ENCODE measurements around the gene PPFIA3. TPM values are rescaled to one million over a fixed set of nuclear protein-coding genes. Genes with fewer than 3 reads are reported as not detected.

The PPFIA3 gene
- total RNA-seq, 1 experiment from 2014 or later: 5.4 TPM

DNA sequence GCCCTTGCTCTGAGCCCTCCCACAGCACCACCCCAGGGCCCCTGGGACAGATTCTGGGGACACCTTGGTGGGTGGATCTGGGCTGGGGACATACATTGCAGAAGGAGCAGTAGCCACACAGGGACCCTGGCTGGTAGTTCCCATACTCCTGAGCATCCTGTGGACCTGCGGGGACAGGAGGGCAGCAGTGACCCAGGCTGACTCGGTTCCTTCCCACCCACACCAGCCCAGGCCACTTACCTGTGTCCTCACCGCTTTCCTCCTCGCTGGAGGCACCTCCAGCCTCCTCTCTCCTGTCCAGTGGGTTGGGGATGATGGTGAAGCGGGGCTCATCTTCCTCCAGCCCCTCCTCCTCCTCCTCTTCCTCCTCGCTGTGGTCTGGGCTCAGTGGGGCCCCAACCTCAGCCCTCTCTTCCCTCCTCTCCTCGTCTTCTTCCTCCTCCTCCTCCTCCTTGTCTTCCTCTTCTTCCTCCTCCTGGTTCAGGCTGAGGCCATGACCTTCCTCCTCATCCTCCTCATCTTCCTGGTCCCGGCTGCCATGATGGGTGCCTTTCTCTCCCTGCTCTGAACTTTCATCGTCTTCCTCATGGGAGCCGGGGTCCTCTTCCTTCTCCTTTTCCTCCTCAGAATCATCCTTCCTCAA, 33.9 kb downstream of the PPFIA3 start:
- no peak overlapping the region for H3K9ac ChIP-seq (ENCODE audit: low read length)
- no peak overlapping the region for H3K27ac ChIP-seq (ENCODE audit: low read length)
- H3K4me2 ChIP-seq (ENCODE audit: low read depth, low read length, poor library complexity, severe bottlenecking): no peak overlapping the region
- H4K20me1 ChIP-seq (ENCODE audit: insufficient read depth, low read depth, low read length): no peaks in the 10 kb centered on the region
- DNase-seq: no peak
- no peaks in the 10 kb centered on the region for H3K27me3 ChIP-seq (ENCODE audit: low read length)
- no peak overlapping the region for H2AFZ ChIP-seq (ENCODE audit: low read length)
- no peaks in the 10 kb centered on the region for H3K79me2 ChIP-seq (ENCODE audit: low read length)
- peaks cover 11% of the 10 kb centered on the region for H3K4me1 ChIP-seq (ENCODE audit: low read length)
- no peaks in the 10 kb centered on the region for H3K36me3 ChIP-seq (ENCODE audit: insufficient read depth, low read length)
- no peaks in the 10 kb centered on the region for H3K9me2 ChIP-seq (replicated peaks; ENCODE audit: insufficient read depth, low read length)
- H3K9me3 ChIP-seq (ENCODE audit: low read length): no peaks in the 10 kb centered on the region
- H3K4me3 ChIP-seq (ENCODE audit: low read length): no peak overlapping the region

DNA sequence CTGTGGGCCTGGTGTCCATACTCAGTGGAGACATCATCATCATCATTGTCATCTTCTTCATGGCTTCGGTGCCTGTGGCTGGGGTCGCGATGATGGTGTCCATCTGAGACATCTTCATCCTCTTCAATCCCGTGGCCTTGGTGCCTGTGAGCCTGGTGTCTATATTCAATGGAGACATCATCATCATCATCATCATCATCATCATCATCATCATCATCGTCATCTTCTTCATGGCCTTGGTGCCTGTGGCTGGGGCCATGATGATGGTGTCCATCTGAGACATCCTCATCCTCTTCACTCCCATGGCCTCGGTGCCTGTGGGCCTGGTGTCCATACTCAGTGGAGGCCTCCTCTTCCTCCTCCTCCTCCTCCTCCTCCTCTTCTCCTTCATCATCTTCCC, 34.9 kb downstream of the PPFIA3 start:
- no peak overlapping the region for H3K9ac ChIP-seq (ENCODE audit: low read length)
- H3K27me3 ChIP-seq (ENCODE audit: low read length): no peaks in the 10 kb centered on the region
- no peak overlapping the region for H2AFZ ChIP-seq (ENCODE audit: low read length)
- H3K79me2 ChIP-seq (ENCODE audit: low read length): no peaks in the 10 kb centered on the region
- H3K4me3 ChIP-seq (ENCODE audit: low read length): no peak overlapping the region
- H3K4me1 ChIP-seq (ENCODE audit: low read length): peaks cover 11% of the 10 kb centered on the region
- H3K27ac ChIP-seq (ENCODE audit: low read length): no peak overlapping the region
- H3K4me2 ChIP-seq (ENCODE audit: low read depth, low read length, poor library complexity, severe bottlenecking): no peak overlapping the region
- H4K20me1 ChIP-seq (ENCODE audit: insufficient read depth, low read depth, low read length): no peaks in the 10 kb centered on the region
- H3K9me2 ChIP-seq (replicated peaks; ENCODE audit: insufficient read depth, low read length): no peaks in the 10 kb centered on the region
- H3K36me3 ChIP-seq (ENCODE audit: insufficient read depth, low read length): no peaks in the 10 kb centered on the region
- DNase-seq: no peak
- H3K9me3 ChIP-seq (ENCODE audit: low read length): no peaks in the 10 kb centered on the region

GRCh38 chr19:49155005-49155819, 35.9 kb downstream of the PPFIA3 start, which contains the start of gene HRC:
HRC (minus strand) TSS chr19:49155396; CDS start chr19:49155237, 159 bp downstream.
- Histone ChIP-seq H3K4me1 (ENCODE audit: low read length) (peaks cover 5% of the 10 kb centered on the region), H3K4me2 (ENCODE audit: low read depth, low read length, poor library complexity, severe bottlenecking) (no peak within 1 kb of the TSS), H3K9me2 (replicated peaks; ENCODE audit: insufficient read depth, low read length) (no peaks in the 10 kb centered on the region), H3K9ac (ENCODE audit: low read length) (no peak within 1 kb of the TSS), H3K4me3 (ENCODE audit: low read length) (no peak within 1 kb of the TSS), H3K9me3 (ENCODE audit: low read length) (no peaks in the 10 kb centered on the region), H2AFZ (ENCODE audit: low read length) (no peak within 1 kb of the TSS), H3K27ac (ENCODE audit: low read length) (no peak within 1 kb of the TSS), H3K79me2 (ENCODE audit: low read length) (no peaks in the 10 kb centered on the region), H4K20me1 (ENCODE audit: insufficient read depth, low read depth, low read length) (no peaks in the 10 kb centered on the region), H3K36me3 (ENCODE audit: insufficient read depth, low read length) (no peaks in the 10 kb centered on the region), H3K27me3 (ENCODE audit: low read length) (0 out of 2 replicates have a peak, but pooled peaks cover 2% of the 10 kb centered on the region)
- DNase-seq: no peak

DNA sequence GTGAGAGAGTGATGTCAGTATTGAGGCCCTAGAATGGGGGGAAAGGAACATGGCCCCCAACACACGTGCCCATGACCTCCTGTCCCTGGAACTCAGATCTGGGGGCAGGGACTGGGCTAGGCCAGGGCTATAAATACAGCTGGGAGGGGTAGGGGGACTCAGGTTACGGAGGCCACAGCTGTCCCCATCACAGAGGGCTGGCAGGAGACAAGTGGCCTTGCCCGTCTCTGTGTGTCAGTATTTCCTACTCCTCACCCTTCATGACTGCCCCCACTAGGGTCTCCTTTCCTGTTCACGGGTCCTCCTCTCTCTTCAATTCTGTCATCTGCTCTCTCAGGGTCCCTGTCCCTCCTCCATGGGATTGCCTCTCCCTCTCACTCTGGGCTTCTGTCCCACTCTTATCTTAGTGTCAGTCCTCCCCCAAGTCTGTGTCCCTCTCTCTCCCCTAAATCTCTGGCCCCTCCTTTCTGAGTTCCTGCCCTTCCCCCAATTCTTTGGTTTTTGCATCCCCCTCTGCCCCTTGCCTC, 36.5 kb downstream of the PPFIA3 start:
- H3K9me2 ChIP-seq (replicated peaks; ENCODE audit: insufficient read depth, low read length): no peaks in the 10 kb centered on the region
- no peaks in the 10 kb centered on the region for H3K4me1 ChIP-seq (ENCODE audit: low read length)
- H3K4me3 ChIP-seq (ENCODE audit: low read length): no peak overlapping the region
- no peak overlapping the region for H3K9ac ChIP-seq (ENCODE audit: low read length)
- H3K27ac ChIP-seq (ENCODE audit: low read length): no peak overlapping the region
- no peaks in the 10 kb centered on the region for H4K20me1 ChIP-seq (ENCODE audit: insufficient read depth, low read depth, low read length)
- no peak overlapping the region for H3K4me2 ChIP-seq (ENCODE audit: low read depth, low read length, poor library complexity, severe bottlenecking)
- no peaks in the 10 kb centered on the region for H3K9me3 ChIP-seq (ENCODE audit: low read length)
- DNase-seq: no peak
- H3K36me3 ChIP-seq (ENCODE audit: insufficient read depth, low read length): no peaks in the 10 kb centered on the region
- no peaks in the 10 kb centered on the region for H3K79me2 ChIP-seq (ENCODE audit: low read length)
- H3K27me3 ChIP-seq (ENCODE audit: low read length): 0 out of 2 replicates have a peak, but pooled peaks cover 2% of the 10 kb centered on the region
- H2AFZ ChIP-seq (ENCODE audit: low read length): no peak overlapping the region

DNA sequence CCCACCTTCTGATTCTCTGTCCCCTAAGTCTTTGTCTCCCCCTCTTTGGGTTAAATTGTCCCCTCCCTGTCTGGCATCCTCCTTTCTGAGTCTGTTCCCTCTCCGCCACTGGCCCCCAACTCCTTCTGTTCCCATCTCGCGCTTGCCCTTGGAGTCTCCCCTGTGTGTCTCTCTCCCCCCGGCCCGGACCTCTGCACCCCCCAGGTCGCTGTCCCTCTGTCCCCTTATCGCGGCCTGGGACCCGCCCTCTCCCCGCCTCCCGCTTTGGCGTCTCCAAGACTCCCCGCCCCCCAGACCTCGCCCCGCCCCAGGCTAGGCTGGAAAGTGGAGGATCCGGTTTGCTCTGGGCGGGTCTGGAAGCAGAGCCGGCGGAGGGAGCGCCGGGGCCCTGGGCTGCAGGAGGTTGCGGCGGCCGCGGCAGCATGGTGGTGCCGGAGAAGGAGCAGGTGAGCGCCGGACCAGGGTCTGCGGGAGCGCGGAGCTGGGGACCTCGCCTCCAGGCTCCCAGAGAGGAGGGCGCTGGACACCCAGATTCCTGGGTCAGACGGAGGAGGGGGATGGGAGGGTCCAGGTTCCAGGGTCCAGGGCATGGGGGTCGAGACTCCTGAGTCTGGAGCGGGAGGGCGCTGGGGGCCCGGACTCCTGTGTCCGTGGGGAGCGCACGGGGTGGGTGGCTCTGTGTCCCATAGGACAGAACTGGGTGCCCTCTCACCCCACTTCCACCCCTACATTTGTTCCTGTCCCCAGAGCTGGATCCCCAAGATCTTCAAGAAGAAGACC, 38.3 kb downstream of the PPFIA3 start, which contains the start of gene TRPM4:
Gene TRPM4, plus strand, starts transcription at position 348 of the 780 bp plus-strand sequence. Its CDS starts 75 bp downstream, at position 423.
- no peaks in the 10 kb centered on the region for H3K79me2 ChIP-seq (ENCODE audit: low read length)
- no peaks in the 10 kb centered on the region for H3K36me3 ChIP-seq (ENCODE audit: insufficient read depth, low read length)
- H2AFZ ChIP-seq (ENCODE audit: low read length): no peak within 1 kb of the TSS
- H3K9me2 ChIP-seq (replicated peaks; ENCODE audit: insufficient read depth, low read length): no peaks in the 10 kb centered on the region
- H3K4me2 ChIP-seq (ENCODE audit: low read depth, low read length, poor library complexity, severe bottlenecking): no peak within 1 kb of the TSS
- no peaks in the 10 kb centered on the region for H3K4me1 ChIP-seq (ENCODE audit: low read length)
- H3K9ac ChIP-seq (ENCODE audit: low read length): no peak within 1 kb of the TSS
- H3K4me3 ChIP-seq (ENCODE audit: low read length): no peak within 1 kb of the TSS
- DNase-seq: no peak
- no peaks in the 10 kb centered on the region for H4K20me1 ChIP-seq (ENCODE audit: insufficient read depth, low read depth, low read length)
- 0 out of 2 replicates have a peak, but pooled peaks cover 2% of the 10 kb centered on the region for H3K27me3 ChIP-seq (ENCODE audit: low read length)
- H3K9me3 ChIP-seq (ENCODE audit: low read length): no peaks in the 10 kb centered on the region
- H3K27ac ChIP-seq (ENCODE audit: low read length): no peak within 1 kb of the TSS

GRCh38 chr19:49160450-49161189, 41.3 kb downstream of the PPFIA3 start:
- Histone ChIP-seq H3K9ac (ENCODE audit: low read length) (no peak overlapping the region), H2AFZ (ENCODE audit: low read length) (no peak overlapping the region; the same call in 1 of the 2 replicates), H3K27me3 (ENCODE audit: low read length) (0 out of 2 replicates have a peak, but pooled peaks cover 2% of the 10 kb centered on the region), H4K20me1 (ENCODE audit: insufficient read depth, low read depth, low read length) (no peaks in the 10 kb centered on the region), H3K9me2 (replicated peaks; ENCODE audit: insufficient read depth, low read length) (no peaks in the 10 kb centered on the region), H3K4me3 (ENCODE audit: low read length) (no peak overlapping the region), H3K4me2 (ENCODE audit: low read depth, low read length, poor library complexity, severe bottlenecking) (no peak overlapping the region), H3K79me2 (ENCODE audit: low read length) (no peaks in the 10 kb centered on the region), H3K9me3 (ENCODE audit: low read length) (no peaks in the 10 kb centered on the region), H3K27ac (ENCODE audit: low read length) (no peak overlapping the region), H3K4me1 (ENCODE audit: low read length) (no peaks in the 10 kb centered on the region), H3K36me3 (ENCODE audit: insufficient read depth, low read length) (no peaks in the 10 kb centered on the region)
- DNase-seq: no peak

- H3K4me3 ChIP-seq (ENCODE audit: low read length): no peak overlapping the region
- H3K9ac ChIP-seq (ENCODE audit: low read length): no peak overlapping the region
- no peak for DNase-seq
Observed at GRCh38 chr19:49161987-49162386, 42.6 kb downstream of the PPFIA3 start.

More at GRCh38 chr19:49161987-49162386, 42.6 kb downstream of the PPFIA3 start:
- H4K20me1 ChIP-seq (ENCODE audit: insufficient read depth, low read depth, low read length): no peaks in the 10 kb centered on the region
- H3K27me3 ChIP-seq (ENCODE audit: low read length): 0 out of 2 replicates have a peak, but pooled peaks cover 2% of the 10 kb centered on the region
- H3K9me2 ChIP-seq (replicated peaks; ENCODE audit: insufficient read depth, low read length): no peaks in the 10 kb centered on the region
- no peak overlapping the region for H3K27ac ChIP-seq (ENCODE audit: low read length)
- no peak overlapping the region for H3K4me2 ChIP-seq (ENCODE audit: low read depth, low read length, poor library complexity, severe bottlenecking)
- no peaks in the 10 kb centered on the region for H3K9me3 ChIP-seq (ENCODE audit: low read length)
- no peaks in the 10 kb centered on the region for H3K79me2 ChIP-seq (ENCODE audit: low read length)
- H2AFZ ChIP-seq (ENCODE audit: low read length): no peak overlapping the region
- H3K4me1 ChIP-seq (ENCODE audit: low read length): no peaks in the 10 kb centered on the region
- H3K36me3 ChIP-seq (ENCODE audit: insufficient read depth, low read length): no peaks in the 10 kb centered on the region
